CD4-positive, alpha-beta T cell treated with Interleukin-17A for 4 hours (primary cell): ENCODE results near the gene GAR1.
"Not testable (repeated sequence)": the region's sequence is repeated elsewhere in the genome, so short reads cannot be mapped to it uniquely, and the experiment has no call there.

Source experiments
- DNase-seq: peaks from one replicate; pipeline ENCODE4 v3.0.0-alpha.2; 2020; ENCODE audit warnings: mixed read lengths

The GAR1 gene

DNA sequence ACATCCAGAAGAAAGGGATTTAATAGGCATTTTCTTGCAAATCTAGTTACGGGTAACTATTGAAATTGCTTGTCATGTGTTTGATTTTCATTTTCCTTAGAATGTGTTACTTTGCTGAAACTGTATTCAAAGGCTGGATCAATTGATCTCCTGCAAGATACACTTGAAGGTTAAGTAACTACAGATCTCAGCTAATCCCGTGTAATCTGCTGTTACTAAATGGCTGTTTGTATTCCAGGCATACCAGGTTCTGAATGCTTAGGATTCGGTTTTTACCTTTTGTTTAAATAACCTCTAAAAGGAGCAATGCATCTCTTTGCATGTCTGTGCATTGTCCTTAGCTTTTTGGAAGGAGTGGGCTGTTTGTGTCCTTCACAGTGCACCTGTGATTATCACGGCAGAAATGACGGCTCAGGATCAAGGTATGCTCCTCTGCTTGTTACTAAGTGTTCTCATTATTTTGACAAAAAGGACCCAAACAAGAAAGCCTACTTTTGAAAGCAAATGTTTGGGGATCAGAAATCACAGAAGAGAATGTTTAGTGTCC, 32.4 kb downstream of the GAR1 start, which contains the start of gene LRIT3:
Gene LRIT3, plus strand, starts transcription at position 212 of the 547 bp plus-strand sequence. Its CDS starts 95 bp downstream, at position 307.
- no peak for DNase-seq

DNA sequence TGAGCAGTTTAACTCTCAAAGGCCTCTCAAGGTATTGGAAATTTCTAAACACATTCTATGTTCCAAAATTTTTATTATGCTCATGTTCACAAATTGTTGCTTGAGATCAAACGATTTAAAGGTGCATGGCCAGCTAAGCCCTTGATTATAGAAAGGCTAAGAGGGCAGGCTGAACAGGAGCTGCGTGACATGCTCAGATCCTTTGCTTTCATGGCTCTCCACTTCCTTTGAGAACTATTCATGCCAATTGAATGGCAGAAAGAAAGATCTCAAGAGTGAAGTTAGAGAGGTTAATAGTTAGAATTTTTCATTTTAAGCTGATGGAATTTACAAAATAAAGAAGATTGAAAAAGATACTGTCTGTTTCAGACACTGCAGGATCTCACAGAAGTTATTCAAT, 32.9 kb downstream of the GAR1 start:
- DNase-seq: no peak

DNA sequence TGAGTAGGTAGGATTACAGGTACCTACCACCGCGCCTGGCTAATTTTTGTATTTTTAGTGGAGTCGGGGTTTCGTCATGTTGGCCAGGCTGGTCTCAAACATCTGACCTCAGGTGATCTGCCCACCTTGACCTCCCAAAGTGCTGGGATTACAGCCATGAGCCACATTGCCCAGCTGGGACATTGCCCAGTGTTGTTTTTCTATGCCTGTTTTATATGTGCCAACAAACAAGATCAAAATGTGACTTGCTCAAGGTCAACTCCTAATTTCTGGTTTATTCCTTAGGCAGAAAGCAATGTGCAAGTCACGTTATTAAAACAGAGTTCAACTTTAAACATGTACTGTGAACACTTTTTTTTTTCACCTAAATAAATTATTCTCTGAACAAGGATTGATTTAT, 35.0 kb downstream of the GAR1 start:
- DNase-seq: no peak

DNA sequence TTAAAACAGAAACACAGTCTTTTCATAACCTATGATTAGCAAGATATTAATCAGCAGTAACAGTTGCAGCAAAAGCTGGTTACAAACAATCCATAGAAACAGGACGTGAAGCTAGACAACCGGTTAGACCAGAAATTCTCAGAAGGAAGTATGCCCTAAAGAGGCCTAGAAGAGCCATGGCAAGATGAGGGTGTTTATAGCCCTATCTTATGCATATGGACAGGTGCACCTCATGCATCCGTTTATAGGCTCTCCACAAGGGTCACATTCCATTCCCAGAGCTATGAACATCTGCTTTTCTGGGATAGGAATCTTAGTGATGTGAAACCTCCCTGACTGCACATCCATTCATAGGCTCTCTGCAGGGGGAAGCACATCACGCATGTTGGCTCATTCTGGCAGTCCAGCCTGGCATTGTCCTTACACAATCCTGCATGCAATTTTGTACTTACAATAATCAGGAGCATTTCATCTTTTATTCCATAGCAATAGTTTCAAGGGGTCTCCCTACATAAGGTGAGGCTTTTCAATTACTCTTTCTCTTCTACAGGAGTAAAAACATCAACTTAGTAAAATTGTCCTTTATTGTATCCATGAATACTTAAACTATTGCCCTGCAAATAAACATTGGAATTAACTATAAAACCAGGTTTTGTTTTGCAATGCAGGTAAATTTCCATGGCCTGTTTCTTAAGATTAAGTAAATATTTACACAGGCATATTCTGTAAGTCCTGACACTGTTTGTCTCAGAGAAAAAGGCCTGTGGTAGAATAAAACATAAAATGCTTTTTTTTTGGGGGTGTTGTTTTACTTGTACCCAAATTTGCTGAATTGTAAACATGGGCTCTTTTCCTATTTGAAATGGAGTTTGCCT, 44.1 kb downstream of the GAR1 start:
- not testable (repeated sequence) for DNase-seq

DNA sequence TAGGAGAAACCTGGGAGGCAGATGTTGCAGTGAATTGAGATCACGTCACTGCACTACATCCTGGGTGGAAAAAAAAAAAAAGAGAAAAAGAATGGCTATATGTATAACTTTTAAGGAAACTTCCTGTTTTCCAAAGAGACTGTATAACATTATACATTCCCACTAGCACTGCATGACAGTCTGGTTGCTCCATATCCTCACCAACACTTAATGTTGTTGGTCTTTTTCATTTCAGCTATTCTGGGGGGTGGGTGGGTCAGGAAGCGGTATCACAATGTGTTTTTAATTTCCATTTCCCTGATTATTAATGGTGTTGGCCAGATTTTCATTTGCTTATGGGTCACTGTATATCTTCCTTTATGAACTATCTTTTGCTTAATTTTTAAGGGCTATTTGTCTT, 45.7 kb downstream of the GAR1 start:
- DNase-seq: no peak

DNA sequence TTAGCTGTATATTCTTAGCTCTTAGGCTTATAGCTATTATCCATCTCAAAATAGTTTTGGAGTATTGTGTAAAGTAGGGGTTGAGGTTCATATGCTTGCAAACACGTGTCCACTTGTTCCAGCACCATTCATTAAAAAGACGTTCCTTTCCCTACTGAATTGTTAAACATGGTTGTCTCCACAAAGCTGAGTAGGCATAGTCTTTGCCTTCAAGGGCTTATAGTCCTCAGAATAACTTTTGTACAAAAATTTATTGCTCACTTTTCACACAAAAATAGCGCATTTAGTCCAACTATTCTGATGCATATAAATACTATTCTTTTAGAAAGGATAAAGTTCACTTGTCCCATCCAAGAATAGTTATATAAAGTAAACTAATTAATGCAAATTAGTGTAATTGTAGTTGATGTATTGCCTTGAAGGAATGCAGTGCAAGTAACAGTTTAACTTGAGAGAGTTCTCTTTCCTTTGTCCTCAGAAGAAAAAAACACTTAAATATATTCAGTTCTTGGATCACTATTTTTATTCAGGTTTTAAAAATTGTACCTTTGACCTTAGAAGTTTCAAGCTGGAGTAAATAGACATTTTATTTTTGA, 46.5 kb downstream of the GAR1 start:
- no peak for DNase-seq

DNA sequence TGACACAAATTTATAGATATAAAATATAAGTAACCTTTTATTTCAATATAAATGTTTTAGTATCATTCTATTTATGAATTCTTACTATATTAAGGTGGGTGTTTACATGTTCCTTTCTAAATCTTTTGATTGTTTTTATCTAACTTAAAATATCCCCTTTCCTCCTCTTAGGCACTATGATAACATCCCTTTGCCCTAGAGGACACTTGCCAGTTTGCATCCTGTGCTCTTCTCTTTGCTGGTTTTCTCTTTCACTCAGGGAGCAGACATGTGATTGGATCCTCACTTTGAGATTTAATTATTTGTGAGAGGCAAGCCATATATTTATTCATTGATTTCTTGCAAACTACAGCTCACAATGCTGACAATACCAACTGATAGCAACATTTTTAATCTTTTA, 48.6 kb downstream of the GAR1 start:
- DNase-seq: no peak

DNA sequence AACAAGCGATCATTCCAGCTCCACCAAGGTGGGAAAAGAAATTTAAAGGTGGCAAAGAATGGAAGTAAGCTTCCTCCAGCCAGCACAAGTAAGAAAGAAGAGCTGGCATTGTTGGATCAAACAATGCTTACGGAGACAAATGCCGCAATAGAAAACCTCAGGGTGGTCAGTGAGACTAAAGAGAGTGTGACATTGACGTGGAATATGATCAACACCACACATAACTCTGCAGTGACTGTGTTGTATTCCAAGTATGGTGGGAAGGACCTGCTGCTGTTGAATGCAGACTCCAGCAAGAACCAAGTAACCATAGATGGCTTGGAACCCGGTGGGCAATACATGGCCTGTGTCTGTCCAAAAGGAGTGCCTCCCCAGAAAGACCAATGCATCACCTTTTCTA, 54.5 kb downstream of the GAR1 start:
- DNase-seq: no peak

DNA sequence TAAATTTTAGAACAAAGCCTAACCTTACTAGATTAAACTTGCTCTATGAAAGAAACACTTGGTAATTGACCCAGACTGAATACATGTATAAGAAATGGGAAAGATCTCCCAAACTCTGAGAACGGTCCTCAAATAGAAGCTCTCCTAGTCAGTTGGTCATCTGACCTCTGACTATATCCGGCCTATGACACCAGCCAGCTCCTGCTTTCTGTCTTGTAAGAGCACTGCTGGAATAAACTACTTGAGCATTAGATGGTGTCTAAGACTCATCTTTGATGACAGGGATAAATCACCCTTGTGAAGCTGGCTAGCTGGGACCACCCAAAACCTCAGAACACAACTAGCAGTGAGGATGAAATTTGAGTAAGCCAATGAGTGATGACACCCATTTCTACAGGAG, 56.5 kb downstream of the GAR1 start:
- no peak for DNase-seq

DNA sequence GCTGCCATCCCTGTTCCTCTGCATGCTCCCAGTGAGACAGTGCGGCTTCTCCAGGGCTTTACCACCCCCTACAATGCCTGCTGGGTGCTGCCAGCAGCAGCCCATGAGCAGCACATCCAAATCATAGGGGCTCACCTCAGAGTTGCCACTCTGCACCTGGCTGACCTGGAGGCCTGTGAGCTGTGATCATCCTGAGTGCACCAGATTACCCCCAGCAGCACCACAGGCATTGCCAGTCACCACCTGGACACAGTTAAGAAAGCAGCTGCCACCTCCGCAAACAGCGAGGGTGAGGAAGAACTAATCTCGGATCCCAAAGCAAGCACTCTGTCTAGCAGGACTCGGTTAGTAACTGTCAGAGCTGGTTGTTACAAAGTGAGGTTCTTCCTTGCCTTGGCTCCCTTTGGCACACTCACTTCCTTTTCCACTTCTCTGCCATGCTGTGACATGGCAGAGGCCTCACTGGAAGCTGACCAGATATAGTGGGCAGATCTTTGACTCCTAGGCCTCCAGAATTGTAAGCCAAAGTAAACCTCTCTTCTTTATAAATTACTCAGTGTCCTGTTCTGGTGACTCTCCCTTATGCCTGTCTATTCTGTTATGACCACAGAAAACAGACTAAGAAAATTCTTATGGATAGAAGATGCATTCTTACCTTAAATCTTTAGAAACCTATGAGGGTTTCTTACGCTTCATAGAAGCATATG, 57.5 kb downstream of the GAR1 start:
- DNase-seq: no peak

DNA sequence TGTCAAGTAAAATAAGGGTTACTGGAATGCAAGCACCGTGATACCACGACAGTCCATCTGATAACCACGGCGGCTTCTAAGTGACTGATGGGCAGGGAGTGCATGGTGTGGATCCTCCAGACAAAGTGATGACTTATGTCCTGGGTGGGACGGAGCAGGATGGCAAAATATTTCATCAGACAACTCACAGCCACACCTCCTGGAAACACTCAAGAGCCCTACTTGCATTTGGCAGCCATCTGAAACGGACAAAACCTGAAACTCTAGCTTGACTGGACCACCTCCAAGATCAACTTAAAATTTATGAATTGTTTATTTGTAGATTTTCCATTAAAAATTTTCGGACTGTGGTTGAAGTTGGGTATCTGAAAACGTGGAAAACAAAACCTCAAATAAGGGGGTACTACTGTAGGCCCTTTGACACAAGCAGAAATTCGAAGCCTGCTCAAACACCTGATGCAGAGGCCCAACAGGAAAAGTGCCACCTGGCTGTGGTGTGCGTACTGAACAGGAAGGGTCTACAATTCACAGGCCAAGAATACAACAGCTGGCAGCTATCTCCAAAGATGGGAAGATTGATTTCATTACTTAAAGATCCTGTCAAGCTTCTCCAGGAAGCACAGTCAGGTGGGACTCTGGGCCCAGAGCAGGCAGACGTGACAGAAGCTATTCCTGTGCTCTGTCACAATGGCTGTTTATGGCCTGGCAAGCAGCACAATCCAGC, 58.4 kb downstream of the GAR1 start:
- DNase-seq: no peak
